Right atrium auricular region (tissue), 2 donors: ENCODE data around the gene CPA4. TPM values are rescaled to one million over a fixed set of nuclear protein-coding genes. Genes with fewer than 3 reads are reported as not detected.
A peak's percentile ranks its signal among the peaks of the same experiment; 100 is the strongest.

Experiments
- DNase-seq: peaks from one replicate; pipeline ENCODE4 v3.0.0-alpha.2; 2019; ENCODE audit warnings: low spot score
- H3K27ac ChIP-seq, 2 donors: fragments of 200-600 bp; sonication (generic); 1 replicate in 1 of 2; 2 replicates in 1 of 2; pipeline ENCODE4 v1.5.1; 2016 to 2019
- H3K27me3 ChIP-seq, 2 donors: fragments of 200-600 bp; sonication (generic); one replicate each; pipeline versions ENCODE4 v1.5.1 to v1.6.0; 2017 to 2019
- H3K36me3 ChIP-seq: fragments of 200-600 bp; sonication (generic); one replicate; pipeline ENCODE4 v1.5.1; 2016
- H3K4me1 ChIP-seq, 2 donors: fragments of 200-600 bp; sonication (generic); one replicate each; pipeline versions ENCODE4 v1.5.1 to v1.6.0; 2017 to 2019
- H3K4me3 ChIP-seq, 2 donors: fragments of 200-600 bp; sonication (generic); 1 replicate in 1 of 2; 2 replicates in 1 of 2; pipeline ENCODE4 v1.5.1; 2017 to 2019; ENCODE audit warnings: mild to moderate bottlenecking in 1 of 2, moderate library complexity in 1 of 2
- H3K9me3 ChIP-seq, 2 donors: fragments of 200-600 bp; sonication (generic); one replicate each; pipeline ENCODE4 v1.5.1; 2019
- total RNA-seq, 2 donors: library from RNA; depleted of rRNA; stranded (reverse); fragments of >200 nt; gene quantifications; one replicate each; pipeline ENCODE4 v1.1.0, GENCODE V29; 2016
- TF ChIP-seq, protein P1 (sequence below), 2 donors: fragments of 200-600 bp; sonication (generic); IDR thresholded peaks; one replicate each; pipeline ENCODE4 v1.5.1; 2019; ENCODE audit warnings: antibody characterized with exemption in 2 of 2

Gene CPA4
- total RNA-seq, 2 donors from 2014 or later, result 2.0 to 6.0 TPM

DNA sequence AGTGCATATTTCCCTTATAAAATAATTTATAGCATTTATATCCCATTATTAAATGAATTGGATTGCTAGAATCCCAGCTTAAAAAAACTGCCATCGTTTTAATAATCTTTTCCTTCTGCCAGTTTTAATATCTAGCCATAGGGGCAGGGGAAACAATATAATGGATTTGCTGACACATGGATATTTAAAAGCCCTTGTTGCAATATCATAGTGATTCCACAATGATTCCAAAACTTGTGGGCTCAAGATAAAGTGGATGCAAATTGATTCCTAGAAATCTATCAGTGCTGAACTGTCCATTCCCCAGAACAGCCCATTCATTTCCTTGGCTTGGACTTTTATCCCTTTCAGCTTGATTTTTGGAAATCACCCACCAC, 23.7 kb upstream of the CPA4 start:
- Histone ChIP-seq H3K27me3 (no peaks in the 10 kb centered on the region), H3K36me3 (no peaks in the 10 kb centered on the region), H3K9me3 (no peaks in the 10 kb centered on the region), H3K4me3 (no peak overlapping the region), H3K27ac (no peak overlapping the region), H3K4me1 (peaks cover 0 to 14% of the 10 kb centered on the region in 2 donors)
- no peak for DNase-seq
- TF ChIP-seq, protein P1, sequence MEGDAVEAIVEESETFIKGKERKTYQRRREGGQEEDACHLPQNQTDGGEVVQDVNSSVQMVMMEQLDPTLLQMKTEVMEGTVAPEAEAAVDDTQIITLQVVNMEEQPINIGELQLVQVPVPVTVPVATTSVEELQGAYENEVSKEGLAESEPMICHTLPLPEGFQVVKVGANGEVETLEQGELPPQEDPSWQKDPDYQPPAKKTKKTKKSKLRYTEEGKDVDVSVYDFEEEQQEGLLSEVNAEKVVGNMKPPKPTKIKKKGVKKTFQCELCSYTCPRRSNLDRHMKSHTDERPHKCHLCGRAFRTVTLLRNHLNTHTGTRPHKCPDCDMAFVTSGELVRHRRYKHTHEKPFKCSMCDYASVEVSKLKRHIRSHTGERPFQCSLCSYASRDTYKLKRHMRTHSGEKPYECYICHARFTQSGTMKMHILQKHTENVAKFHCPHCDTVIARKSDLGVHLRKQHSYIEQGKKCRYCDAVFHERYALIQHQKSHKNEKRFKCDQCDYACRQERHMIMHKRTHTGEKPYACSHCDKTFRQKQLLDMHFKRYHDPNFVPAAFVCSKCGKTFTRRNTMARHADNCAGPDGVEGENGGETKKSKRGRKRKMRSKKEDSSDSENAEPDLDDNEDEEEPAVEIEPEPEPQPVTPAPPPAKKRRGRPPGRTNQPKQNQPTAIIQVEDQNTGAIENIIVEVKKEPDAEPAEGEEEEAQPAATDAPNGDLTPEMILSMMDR (IDR thresholded peaks at IDR 0.05), result no peak

DNA sequence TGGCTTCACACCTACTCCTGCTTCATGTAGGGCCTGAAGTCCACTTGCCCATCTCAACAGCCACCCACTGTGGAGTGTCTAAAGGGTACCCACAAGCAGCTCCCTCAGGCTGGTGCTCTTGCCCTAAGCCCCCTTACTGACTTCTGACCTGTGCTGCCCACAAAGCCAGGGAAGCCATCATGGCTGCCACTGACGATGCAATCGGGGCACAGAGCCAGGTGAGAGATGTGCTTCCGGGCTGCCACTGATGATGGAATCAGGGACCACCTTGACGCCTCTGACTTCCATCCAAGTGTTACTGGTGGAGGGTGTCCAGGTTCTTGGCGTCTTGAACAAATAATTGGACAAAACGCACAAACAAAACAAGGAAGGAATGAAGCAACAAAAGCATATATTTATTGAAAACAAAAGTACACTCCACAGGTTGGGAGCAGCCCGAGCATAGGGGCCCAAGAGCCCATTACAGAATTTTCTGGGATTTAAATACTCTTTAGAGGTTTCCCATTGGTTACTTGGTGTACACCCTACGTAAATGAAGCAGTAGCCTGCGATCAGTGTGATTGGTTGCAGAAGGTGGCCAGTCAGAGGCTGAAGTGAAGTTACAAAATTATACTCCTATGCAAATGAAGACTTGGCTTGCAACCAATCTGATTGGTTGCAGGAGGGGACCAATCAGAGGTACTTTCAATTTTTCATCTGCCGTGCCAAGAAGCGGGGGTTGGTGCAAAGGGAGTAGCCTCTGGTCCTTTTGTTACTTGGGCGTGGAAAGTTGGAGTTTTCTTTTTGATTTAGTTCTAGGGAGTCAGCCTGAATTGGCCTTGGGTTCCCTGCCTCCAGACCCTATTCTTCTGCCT, 21.8 kb upstream of the CPA4 start:
- Histone ChIP-seq H3K27ac (no peak overlapping the region), H3K9me3 (no peaks in the 10 kb centered on the region), H3K4me1 (peaks cover 0 to 14% of the 10 kb centered on the region in 2 donors), H3K36me3 (no peaks in the 10 kb centered on the region), H3K27me3 (no peaks in the 10 kb centered on the region), H3K4me3 (no peak overlapping the region)
- TF ChIP-seq, protein P1 (IDR thresholded peaks at IDR 0.05), result no peak
- DNase-seq, result no peak

DNA sequence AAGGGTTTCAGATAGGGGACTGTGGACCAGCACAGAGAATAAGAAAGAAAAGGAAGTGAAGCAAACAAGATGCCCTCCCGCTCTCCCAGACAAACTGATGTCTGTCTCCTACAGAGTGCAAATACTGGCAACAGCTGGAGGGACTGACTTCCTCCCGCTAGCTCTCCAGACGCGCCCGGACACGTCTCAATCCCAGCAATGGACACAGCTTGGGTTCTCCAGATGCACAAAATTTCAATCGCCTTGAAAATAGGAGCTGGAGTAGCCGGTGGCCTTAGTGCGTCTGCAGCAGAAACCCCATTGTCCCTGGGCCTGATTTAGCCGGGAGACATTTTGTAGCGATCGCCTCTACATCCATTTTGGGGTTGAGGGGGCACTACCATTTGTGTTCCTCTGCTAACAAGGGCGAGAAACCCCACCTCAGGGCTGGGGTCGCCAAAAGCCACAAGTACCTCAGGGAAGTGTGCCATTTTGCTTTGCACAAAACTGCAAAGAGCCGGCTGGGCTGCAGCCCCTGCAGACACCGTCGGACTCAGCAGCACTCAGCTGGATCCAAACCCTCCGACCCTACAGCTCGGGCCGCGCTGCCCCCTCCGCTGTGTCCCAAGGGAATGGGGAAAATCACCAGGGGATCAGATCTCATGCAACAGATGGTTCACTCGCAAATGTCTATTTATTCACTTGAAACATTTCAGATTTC, 20.4 kb upstream of the CPA4 start:
- Histone ChIP-seq H3K36me3 (no peaks in the 10 kb centered on the region), H3K27me3 (no peaks in the 10 kb centered on the region), H3K4me3 (peak overlapping the region in 1 of 2 donors; percentile 31), H3K4me1 (peaks cover 0 to 14% of the 10 kb centered on the region in 2 donors), H3K9me3 (no peaks in the 10 kb centered on the region), H3K27ac (no peak overlapping the region)
- TF ChIP-seq, protein P1 (IDR thresholded peaks at IDR 0.05), result no peak
- DNase-seq, result no peak

DNA sequence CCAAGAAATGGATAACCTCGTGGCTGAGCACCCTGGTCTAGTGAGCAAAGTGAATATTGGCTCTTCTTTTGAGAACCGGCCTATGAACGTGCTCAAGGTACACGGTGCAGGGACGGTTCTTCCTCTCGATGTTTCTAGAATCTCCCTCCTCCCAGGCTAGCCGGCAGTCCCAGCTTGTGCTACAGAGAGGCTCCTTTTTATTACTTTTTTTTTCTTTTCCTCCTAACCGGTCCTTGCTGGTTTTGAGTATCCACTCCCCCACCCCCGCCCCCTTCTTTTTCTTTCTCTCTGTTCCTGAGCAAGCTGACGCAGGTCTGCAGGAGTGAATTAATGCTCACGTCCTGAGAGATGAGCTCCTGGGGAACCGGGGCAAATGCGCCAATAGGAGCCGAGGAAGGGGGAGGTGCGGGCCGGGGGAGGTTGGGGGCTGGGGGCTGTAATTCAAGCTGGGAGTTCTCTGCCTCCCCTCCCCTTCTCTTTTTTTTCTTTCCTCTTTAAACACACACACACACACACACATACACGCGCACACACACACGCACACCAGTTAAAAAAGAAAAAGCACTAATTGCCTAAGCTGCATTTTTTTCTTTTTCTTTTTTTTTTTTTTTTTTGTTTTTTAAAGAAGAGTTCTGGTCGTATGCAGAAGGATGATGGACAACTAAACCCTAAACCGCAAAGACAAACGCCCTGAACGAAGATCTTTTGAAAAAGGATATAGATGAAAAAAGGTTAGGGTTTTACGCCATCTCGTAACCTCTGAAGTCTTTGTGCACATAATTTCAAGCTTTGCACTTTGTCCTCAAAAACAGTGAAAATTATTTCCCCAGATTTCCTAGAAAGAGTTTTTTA, 19.7 kb upstream of the CPA4 start:
- Histone ChIP-seq H3K4me3 (peak overlapping the region in 1 of 2 donors; percentile 31), H3K9me3 (no peaks in the 10 kb centered on the region), H3K4me1 (peaks cover 0 to 14% of the 10 kb centered on the region in 2 donors), H3K36me3 (no peaks in the 10 kb centered on the region), H3K27ac (no peak overlapping the region), H3K27me3 (no peaks in the 10 kb centered on the region)
- TF ChIP-seq, protein P1 (IDR thresholded peaks at IDR 0.05), result no peak
- no peak for DNase-seq

DNA sequence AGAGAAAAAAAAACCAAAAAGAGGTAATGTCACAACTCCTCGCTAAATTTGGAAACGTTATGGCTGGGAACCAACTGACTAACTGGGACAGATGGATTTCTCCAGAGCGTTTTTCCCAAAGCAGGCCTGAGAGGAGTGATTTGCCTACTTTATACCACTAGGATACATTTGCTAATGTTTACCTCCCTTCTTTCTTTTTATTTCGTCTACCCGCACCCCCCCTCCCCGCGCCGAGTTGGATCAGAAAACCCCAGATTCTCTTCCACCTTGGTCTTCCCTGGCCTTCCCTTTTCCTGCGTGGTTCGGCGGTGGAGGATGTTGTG, 19.1 kb upstream of the CPA4 start:
- Histone ChIP-seq H3K36me3 (no peaks in the 10 kb centered on the region), H3K27me3 (no peaks in the 10 kb centered on the region), H3K9me3 (no peaks in the 10 kb centered on the region), H3K27ac (no peak overlapping the region), H3K4me3 (peak overlapping the region in 1 of 2 donors; percentile 31), H3K4me1 (peaks cover 0 to 14% of the 10 kb centered on the region in 2 donors)
- TF ChIP-seq, protein P1 (IDR thresholded peaks at IDR 0.05), result no peak
- DNase-seq, result no peak
